DOHH2 (cell line): ENCODE results near the gene TCERG1.

Experiments
- H3F3A ChIP-seq: fragments of 200-600 bp; sonication (generic), shearing (Covaris generic); 2 replicates; pipeline ENCODE4 v1.6.0; 2016; ENCODE audit warnings: antibody characterized with exemption, mild to moderate bottlenecking; ENCODE audit not compliant: control insufficient read depth, insufficient read depth
- H3K27ac ChIP-seq: fragments of 200-600 bp; sonication (generic); 2 replicates; pipeline ENCODE4 v1.5.1; 2014; ENCODE audit warnings: low read depth, mild to moderate bottlenecking, low read length, moderate library complexity
- H3K27me3 ChIP-seq: fragments of 200-600 bp; sonication (generic); 2 replicates; pipeline ENCODE4 v1.6.1; 2014; ENCODE audit warnings: mild to moderate bottlenecking, low read length, mixed read lengths; ENCODE audit not compliant: control insufficient read depth
- H3K36me3 ChIP-seq: fragments of 200-600 bp; sonication (generic); 2 replicates; pipeline ENCODE4 v1.6.1; 2014; ENCODE audit warnings: mild to moderate bottlenecking, low read length, moderate library complexity, mixed read lengths; ENCODE audit not compliant: control insufficient read depth
- H3K4me1 ChIP-seq: fragments of 200-600 bp; sonication (generic); 2 replicates; pipeline ENCODE4 v1.6.1; 2014; ENCODE audit warnings: mild to moderate bottlenecking, low read length, mixed read lengths; ENCODE audit not compliant: control insufficient read depth
- H3K4me2 ChIP-seq: fragments of 200-600 bp; sonication (generic); 2 replicates; pipeline ENCODE4 v1.6.0; 2014; ENCODE audit warnings: mild to moderate bottlenecking, low read length, moderate library complexity
- H3K4me3 ChIP-seq: fragments of 200-600 bp; sonication (generic); 2 replicates; pipeline ENCODE4 v1.5.1; 2014; ENCODE audit warnings: mild to moderate bottlenecking, low read length, mixed read lengths
- H3K79me2 ChIP-seq: fragments of 200-600 bp; sonication (generic); 2 replicates; pipeline ENCODE4 v1.6.1; 2014; ENCODE audit warnings: mild to moderate bottlenecking, low read length, mixed read lengths; ENCODE audit not compliant: control insufficient read depth
- H3K9me2 ChIP-seq: fragments of 200-600 bp; sonication (generic); replicated peaks from 2 replicates; pipeline ENCODE4 v1.6.1; 2014; ENCODE audit warnings: mild to moderate bottlenecking, low read length, mixed read lengths; ENCODE audit not compliant: control insufficient read depth
- H3K9me3 ChIP-seq: fragments of 200-600 bp; sonication (generic); 2 replicates; pipeline ENCODE4 v1.6.1; 2014; ENCODE audit warnings: antibody characterized with exemption, low read length, mixed read lengths; ENCODE audit not compliant: control insufficient read depth, insufficient read depth
- H4K20me1 ChIP-seq: fragments of 200-600 bp; sonication (generic); 2 replicates; pipeline ENCODE4 v1.6.0; 2014; ENCODE audit warnings: low read depth, mild to moderate bottlenecking, antibody characterized with exemption, low read length, moderate library complexity; ENCODE audit not compliant: control insufficient read depth, insufficient read depth
- CTCF ChIP-seq: fragments of 200-600 bp; sonication (generic); IDR thresholded peaks from one replicate; pipeline ENCODE4 v1.5.1; 2014; ENCODE audit warnings: antibody characterized with exemption, mild to moderate bottlenecking, low read depth, low read length; ENCODE audit not compliant: poor library complexity, severe bottlenecking
- EZH2phosphoT487 ChIP-seq: fragments of 200-600 bp; sonication (generic); IDR thresholded peaks from 2 replicates; pipeline ENCODE4 v1.6.1; 2017; ENCODE audit warnings: borderline replicate concordance, mild to moderate bottlenecking, antibody characterized with exemption, low read length, moderate library complexity, mixed read lengths

Gene TCERG1

DNA sequence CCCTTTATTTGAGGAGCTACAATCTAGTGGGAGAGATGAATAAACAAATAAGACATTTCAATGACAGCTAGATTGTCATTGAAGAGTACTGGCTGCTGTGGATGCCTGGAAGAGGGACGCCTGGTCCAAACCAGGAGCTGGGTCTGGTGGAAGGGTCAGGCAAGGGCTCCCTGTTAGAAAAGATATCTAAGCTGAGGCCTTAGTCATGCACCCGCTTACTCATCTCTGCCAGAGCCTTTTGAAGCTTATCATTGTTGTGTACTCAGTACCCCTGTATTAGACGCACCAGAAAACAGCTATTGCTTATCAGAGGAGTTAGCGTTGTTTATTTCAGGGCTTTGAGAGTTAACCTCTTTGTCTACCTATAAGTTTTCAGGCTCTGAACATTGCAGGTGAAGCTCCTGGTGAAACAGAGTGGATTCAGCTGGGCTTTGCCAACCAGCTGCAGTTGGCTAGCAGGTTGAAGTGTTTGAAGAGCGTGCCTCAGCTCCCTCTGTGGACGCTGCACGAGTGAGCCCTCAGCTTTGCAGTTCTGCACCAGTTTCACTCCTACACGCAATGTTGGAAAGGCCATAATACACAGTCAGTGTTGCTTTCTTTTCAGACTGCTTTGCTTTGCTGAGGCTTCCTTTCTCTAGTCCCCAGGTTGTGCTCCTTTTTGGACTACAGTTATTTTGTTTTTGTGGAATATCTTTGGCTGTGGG lies 74.4 kb downstream of the TCERG1 start:
- no peak overlapping the region for H3K4me2 ChIP-seq
- no peak overlapping the region for H3K27ac ChIP-seq

DNA sequence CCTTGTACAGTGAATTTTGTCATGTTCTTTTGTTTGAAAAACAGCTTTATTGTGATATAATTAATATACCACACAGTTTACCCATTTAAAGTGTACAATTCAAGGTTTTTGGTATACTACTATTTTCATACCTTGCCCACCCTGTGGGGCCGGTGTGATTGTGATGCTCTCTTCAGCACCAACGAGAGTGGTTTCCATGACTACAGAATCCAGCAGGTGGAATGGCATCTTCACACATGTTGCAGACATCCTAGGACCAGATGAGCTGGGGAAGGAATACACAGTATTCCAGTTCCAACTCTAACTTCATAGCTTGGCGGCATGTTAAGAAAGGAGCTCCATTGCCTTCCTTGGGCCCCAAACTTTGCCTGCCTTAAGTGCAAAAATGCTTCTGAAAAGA lies 76.6 kb downstream of the TCERG1 start:
- no peaks in the 10 kb centered on the region for H3F3A ChIP-seq
- no peaks in the 10 kb centered on the region for H4K20me1 ChIP-seq
- H3K4me1 ChIP-seq: peaks cover 6% of the 10 kb centered on the region
- H3K4me3 ChIP-seq: no peak overlapping the region
- no peak overlapping the region for H3K27ac ChIP-seq
- no peak for TF ChIP-seq EZH2phosphoT487
- TF ChIP-seq CTCF: no peak
- no peak overlapping the region for H3K4me2 ChIP-seq
- no peaks in the 10 kb centered on the region for H3K36me3 ChIP-seq
- H3K27me3 ChIP-seq: peaks cover 27% of the 10 kb centered on the region
- no peaks in the 10 kb centered on the region for H3K79me2 ChIP-seq
- no peaks in the 10 kb centered on the region for H3K9me2 ChIP-seq
- H3K9me3 ChIP-seq: no peaks in the 10 kb centered on the region

More for the DNA sequence above, 74.4 kb downstream of the TCERG1 start:
- Histone ChIP-seq H3K9me3 (no peaks in the 10 kb centered on the region), H3K9me2 (no peaks in the 10 kb centered on the region), H3K4me1 (peaks cover 9% of the 10 kb centered on the region), H3K27me3 (peaks cover 20% of the 10 kb centered on the region), H3K79me2 (no peaks in the 10 kb centered on the region), H3K4me3 (no peak overlapping the region), H4K20me1 (no peaks in the 10 kb centered on the region), H3F3A (no peaks in the 10 kb centered on the region), H3K36me3 (no peaks in the 10 kb centered on the region)
- TF ChIP-seq EZH2phosphoT487 (no peak), CTCF (no peak)

GRCh38 chr5:146527785-146528184 lies 80.7 kb downstream of the TCERG1 start:
- H3F3A ChIP-seq: no peaks in the 10 kb centered on the region
- no peak for TF ChIP-seq EZH2phosphoT487
- no peak for TF ChIP-seq CTCF
- H3K9me2 ChIP-seq: no peaks in the 10 kb centered on the region
- no peaks in the 10 kb centered on the region for H3K9me3 ChIP-seq
- H3K4me2 ChIP-seq: no peak overlapping the region
- no peaks in the 10 kb centered on the region for H4K20me1 ChIP-seq
- no peaks in the 10 kb centered on the region for H3K79me2 ChIP-seq
- H3K27me3 ChIP-seq: peaks cover 18% of the 10 kb centered on the region
- H3K4me3 ChIP-seq: no peak overlapping the region
- no peaks in the 10 kb centered on the region for H3K36me3 ChIP-seq
- H3K4me1 ChIP-seq: no peaks in the 10 kb centered on the region
- H3K27ac ChIP-seq: no peak overlapping the region

DNA sequence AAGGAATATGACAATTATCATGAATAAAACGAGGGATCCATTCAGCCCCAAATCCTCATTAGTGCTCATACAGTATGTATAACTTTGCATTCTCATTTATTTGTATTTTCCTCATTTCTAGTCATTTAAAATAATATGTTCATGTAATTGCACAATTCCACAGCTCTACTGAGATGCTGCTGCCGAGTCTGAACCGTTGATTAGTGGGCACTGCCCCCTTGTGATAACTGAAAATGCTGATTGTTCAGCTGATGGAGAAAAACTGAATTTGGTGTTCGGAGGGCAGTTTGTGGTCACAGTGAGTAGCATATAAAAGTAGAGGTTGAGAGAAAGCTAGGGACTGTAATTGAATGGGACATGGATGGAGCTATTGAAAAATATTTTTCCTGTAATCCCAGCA lies 81.1 kb downstream of the TCERG1 start:
- no peaks in the 10 kb centered on the region for H4K20me1 ChIP-seq
- no peaks in the 10 kb centered on the region for H3K9me3 ChIP-seq
- H3K4me1 ChIP-seq: no peaks in the 10 kb centered on the region
- H3K9me2 ChIP-seq: no peaks in the 10 kb centered on the region
- H3K79me2 ChIP-seq: no peaks in the 10 kb centered on the region
- TF ChIP-seq EZH2phosphoT487 (no peak), CTCF (peak; percentile 27)
- H3K27ac ChIP-seq: no peak overlapping the region
- H3K4me2 ChIP-seq: no peak overlapping the region
- H3K4me3 ChIP-seq: no peak overlapping the region
- H3K36me3 ChIP-seq: no peaks in the 10 kb centered on the region
- H3F3A ChIP-seq: no peaks in the 10 kb centered on the region
- peaks cover 18% of the 10 kb centered on the region for H3K27me3 ChIP-seq
